ENCODE results near the gene PITX2.
"Not testable (repeated sequence)": the region's sequence is repeated elsewhere in the genome, so short reads cannot be mapped to it uniquely, and the experiment has no call there.

PITX2 gene

GRCh38 chr4:110609044-110609750 lies 13.7 kb downstream of the PITX2 start:
- DNase-seq: no peak

GRCh38 chr4:110605077-110605476 lies 17.8 kb downstream of the PITX2 start:
- no peak for DNase-seq

- no peak for DNase-seq
Observed at GRCh38 chr4:110602061-110602460, 20.8 kb downstream of the PITX2 start.

GRCh38 chr4:110597582-110597981 lies 25.3 kb downstream of the PITX2 start:
- DNase-seq: no peak

- no peak for DNase-seq
Observed at GRCh38 chr4:110596431-110596830, 26.4 kb downstream of the PITX2 start.

- DNase-seq: no peak
Observed at GRCh38 chr4:110595583-110595982, 27.3 kb downstream of the PITX2 start.

GRCh38 chr4:110589297-110589696 lies 33.6 kb downstream of the PITX2 start:
- no peak for DNase-seq

GRCh38 chr4:110587666-110588285 lies 35.1 kb downstream of the PITX2 start:
- DNase-seq: no peak

GRCh38 chr4:110586131-110586850 lies 36.6 kb downstream of the PITX2 start:
- no peak for DNase-seq

GRCh38 chr4:110576696-110577095 lies 46.2 kb downstream of the PITX2 start:
- not testable (repeated sequence) for DNase-seq
